ENCODE results near the gene MID1IP1.

MID1IP1 gene
- 39.0 to 95.9 (median 73.7) reads per million in 4 donors for total RNA-seq

DNA sequence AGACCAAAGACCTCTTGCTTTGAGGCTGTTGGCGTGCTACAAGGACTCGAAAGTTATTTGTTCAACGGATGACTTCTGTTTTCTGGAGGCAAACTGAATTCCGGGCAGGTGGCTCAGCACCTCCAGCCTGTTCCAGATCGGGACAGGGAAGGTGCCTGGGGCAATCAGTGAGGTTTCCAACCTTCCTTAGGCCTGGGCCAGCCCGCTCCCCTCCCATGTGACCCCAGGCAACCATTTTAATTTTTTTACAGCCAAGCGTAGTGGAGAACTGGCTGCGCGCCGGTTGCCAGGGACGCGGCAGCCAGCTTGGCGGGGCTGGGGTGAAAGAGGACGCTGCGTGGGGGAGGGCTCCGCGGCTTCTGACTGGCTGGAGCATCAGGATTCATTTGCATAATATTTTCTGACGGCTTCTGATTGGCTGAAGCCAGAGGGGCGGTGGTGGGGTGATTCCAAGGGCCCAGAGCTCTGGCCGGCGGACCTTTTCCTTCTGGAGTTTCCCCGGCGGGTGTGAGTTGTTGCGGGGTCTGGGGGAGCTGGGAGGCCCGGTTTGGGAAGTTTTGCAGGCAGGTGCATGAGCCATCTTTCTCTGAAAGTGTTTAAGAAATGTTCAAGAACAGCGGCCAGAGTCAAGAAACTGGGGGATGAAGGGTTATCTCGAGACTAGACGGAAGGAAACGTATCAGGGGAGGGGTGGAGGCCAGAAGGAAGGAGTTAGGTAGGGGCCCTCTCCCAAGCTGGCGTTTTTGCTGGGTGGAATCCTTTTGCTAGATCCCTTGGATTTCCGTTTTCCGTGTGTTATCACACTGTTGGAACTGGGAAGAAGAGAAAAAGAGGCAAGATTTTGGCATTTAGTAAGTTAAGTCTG is at the start of gene MID1IP1:
TSS of gene MID1IP1 (plus strand) at position 479 of the 865 bp plus-strand sequence. CDS start 3,488 bp downstream, outside the sequence.
- DNase-seq, result peak; percentile 53 to 87 (median 69)

DNA sequence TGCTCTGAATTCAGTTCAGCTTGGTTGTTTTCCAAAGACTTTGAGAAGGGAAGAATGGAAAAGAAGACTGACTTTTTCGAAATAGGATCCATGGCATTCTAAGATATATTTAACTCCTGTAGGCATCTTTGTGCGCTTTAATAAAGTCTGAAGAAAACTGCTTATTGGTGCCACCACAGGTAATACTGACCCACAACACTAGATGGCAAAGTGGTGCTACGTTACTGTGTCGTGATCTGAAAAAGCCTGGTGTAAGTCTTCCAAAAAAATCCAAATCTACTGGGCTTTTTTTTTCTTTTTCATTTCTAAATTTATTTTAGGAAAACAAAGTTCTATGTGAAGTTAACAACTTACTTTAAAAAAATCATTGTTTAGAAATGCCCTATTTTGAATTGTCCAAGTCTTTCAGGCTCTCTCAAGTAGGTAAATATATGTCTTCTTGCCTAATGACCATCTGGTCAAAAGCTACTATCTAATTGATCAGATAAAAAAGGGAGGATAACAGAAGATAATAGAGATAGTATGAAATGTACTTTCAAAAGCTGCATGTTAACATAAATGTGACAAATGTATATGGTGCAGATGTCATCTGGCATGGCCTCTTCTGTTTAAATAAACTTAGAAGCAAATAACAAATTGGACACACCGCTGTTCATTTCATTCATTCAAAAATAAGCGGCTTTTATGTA is 47.0 kb upstream of the MID1IP1 start:
- DNase-seq, result peak in 3 of 5 donors; percentile 1 to 33 (median 2)

GRCh38 chrX:38754818-38755718 is 46.2 kb upstream of the MID1IP1 start:
- no peak for DNase-seq

GRCh38 chrX:38760883-38761282 is 40.4 kb upstream of the MID1IP1 start:
- no peak for DNase-seq

DNA sequence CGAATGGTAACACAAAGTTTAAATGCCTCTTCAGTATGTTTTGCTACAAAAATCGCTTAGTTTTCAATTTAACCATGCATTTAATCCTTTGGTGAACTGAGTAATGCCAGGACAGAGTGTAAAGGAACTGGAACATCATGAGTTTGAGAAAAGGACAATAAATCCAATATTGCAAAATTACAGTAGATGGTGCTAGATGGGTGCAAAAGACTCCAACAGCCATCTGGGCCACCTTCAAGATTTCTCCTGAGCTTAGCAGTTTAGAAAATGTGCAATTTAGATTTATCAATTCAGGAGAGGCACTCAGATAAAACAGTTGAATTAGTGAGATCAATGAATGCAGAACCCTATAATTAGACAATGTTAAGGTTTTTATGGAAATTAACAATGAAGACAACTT is 33.2 kb upstream of the MID1IP1 start:
- DNase-seq, result peak in 1 of 5 donors; percentile 6

- no peak for DNase-seq
Measured at GRCh38 chrX:38770152-38770551, 31.1 kb upstream of the MID1IP1 start.

DNA sequence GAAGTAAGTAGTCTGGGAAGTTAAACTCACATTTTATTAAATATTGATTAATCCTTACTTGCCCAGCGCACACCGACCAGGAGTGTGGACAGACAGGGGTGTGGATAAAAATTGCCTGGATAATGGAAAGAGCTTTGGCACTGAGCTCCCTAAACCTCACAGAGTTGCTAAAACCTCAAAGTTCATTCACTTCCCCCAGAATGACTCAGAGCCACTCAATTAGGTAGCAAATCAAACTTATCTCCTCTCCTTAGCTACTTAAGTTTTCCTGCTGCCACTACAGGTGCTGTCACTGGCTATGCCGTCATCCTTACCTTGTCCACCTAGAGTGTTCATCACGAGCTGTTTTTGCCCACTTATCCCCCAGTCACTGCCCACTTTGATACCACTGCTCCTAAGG is 27.0 kb upstream of the MID1IP1 start:
- DNase-seq, result no peak

GRCh38 chrX:38796946-38797345 is 4.3 kb upstream of the MID1IP1 start:
- DNase-seq, result no peak

GRCh38 chrX:38798956-38799355 is 2.3 kb upstream of the MID1IP1 start:
- DNase-seq, result no peak

DNA sequence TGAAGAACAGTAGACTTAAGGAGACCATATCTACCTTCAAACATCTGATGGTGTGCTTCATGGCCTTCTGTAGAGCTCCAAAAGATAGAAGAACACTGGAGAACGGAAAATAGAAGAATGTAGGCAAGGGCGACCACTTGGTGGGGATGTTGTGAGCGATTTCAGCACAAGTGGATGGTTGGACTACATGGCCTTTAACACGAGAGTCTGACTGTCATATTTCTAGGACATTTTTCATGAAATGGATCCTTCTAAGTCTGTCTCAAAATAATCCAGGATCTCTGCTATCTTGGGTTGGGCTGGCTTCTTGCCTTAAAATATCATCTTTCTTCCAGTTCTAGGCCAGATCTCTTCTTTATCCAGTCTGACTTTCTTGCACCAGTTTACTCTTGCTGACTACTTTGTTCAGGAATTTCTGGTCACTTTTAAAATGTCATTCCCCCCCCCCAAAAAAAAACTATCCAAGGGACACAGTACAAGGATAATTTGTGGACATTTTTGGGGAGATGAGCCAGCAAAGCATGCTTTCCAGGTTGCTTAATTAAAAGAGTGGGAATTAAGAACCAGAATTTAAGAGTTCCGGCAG is 1.2 kb upstream of the MID1IP1 start:
- DNase-seq, result no peak

- no peak for DNase-seq
Measured at GRCh38 chrX:38803243-38803587, 2.0 kb downstream of the MID1IP1 start.

GRCh38 chrX:38803588-38804431 is 2.6 kb downstream of the MID1IP1 start:
- peak; percentile 32 to 85 (median 45) for DNase-seq

DNA sequence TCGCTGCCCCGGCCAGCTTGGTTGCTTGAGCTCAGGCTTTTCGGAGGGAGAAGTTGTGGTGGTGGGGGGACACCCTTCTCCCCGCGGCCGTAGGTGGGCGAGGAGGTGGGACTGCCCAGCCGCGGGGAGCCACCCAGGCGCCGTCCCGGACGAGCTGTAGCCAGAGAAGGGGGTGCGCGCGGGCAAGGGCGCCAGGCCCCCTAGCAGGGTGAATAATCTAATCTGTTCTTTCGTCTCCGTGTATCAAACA is 3.1 kb downstream of the MID1IP1 start:
- DNase-seq, result peak in 2 of 5 donors; percentile 3 to 35

- peak in 4 of 5 donors; percentile 9 to 37 (median 11) for DNase-seq
Measured at GRCh38 chrX:38804682-38805431, 3.6 kb downstream of the MID1IP1 start.

- peak; percentile 22 to 84 (median 44) for DNase-seq
Measured at GRCh38 chrX:38805432-38806389, 4.5 kb downstream of the MID1IP1 start.

DNA sequence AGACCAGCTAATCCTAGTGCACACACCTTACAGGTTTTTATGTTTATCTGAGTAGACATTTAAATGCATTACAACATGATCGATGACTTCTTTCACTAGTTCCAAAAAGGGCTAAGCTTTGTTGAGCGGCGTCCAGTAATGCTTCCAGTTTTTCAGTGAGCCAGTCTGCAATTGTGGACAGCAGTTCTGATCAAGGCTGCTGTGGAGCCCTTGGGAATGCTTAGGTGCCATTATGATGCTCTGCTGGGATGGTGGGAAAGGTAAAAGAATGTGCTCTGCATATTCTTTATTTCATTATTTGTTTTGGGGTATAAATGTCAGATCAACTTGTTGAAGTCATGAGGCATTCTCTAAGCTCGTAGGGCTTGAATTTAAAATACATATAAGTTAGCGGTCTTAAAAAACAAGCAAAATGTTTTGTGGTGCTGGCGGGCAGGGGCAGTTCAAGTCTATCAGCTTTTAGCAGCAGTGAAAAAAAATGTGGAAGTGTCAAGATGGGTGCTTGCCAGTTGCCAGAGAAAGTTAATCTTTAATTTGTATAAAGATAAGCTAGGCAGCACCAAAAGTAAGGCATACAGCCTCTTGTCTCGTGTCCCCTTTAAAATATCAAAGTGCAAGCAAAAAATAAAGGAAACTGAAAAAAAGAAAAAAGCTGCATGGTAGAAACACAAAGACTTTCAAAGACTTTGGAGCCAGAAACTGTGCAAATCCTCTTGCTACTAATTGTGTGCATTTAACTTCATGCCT is 5.8 kb downstream of the MID1IP1 start:
- no peak for DNase-seq

DNA sequence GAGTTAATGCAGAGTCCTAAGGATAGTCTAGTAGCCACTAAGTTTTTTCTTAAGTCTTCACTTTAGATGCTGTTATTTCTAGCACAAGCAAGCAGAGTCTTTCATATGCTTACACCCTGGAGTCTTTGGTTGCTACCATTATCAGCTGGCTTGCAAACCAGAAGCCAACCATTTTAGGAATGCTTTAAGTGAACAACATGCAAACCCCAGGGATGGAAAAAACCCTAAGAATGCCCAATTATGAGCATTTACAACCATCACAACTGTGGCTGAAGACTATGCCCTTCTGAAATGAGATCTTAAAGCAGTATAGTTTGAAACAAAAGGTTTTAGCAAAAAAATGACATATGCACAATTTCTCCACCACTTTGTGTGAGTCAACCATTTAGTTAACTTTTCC is 6.6 kb downstream of the MID1IP1 start:
- no peak for DNase-seq

- DNase-seq, result peak in 1 of 5 donors; percentile 42
Measured at GRCh38 chrX:38811515-38812243, 10.4 kb downstream of the MID1IP1 start.

All from T-helper 1 cell (primary cell).